ENCODE results near the gene PDCD6IP. TPM values are rescaled to one million over a fixed set of nuclear protein-coding genes. Genes with fewer than 3 reads are reported as not detected.

PDCD6IP gene
- total and polyA plus RNA-seq, 2 donors (not counting 1 experiment from before 2014, with no cell fraction given) = 99.4 to 146 TPM

GRCh38 chr3:33887478-33887877 lies 89.0 kb downstream of the PDCD6IP start:
- Histone ChIP-seq H2AFZ (ENCODE audit: low read length) (no peak overlapping the region), H3K4me1 (ENCODE audit: control insufficient read depth, extremely low read depth, insufficient read depth, low read length) (no peaks in the 10 kb centered on the region), H3K9ac (ENCODE audit: insufficient read depth, low read length) (no peak overlapping the region), H3K36me3 (ENCODE audit: control insufficient read depth, insufficient read depth, low read length) (no peaks in the 10 kb centered on the region), H3K9me3 (ENCODE audit: control insufficient read depth, insufficient read depth, low read depth, low read length) (no peaks in the 10 kb centered on the region), H3K79me2 (ENCODE audit: control insufficient read depth, insufficient read depth, low read length) (no peaks in the 10 kb centered on the region), H3K4me3 (replicated peaks in 1 of 4; ENCODE audit: control extremely low read depth in 1 of 4, insufficient read depth in 1 of 4, low read depth in 3 of 4, low read length in 4 of 4) (no peak overlapping the region), H4K20me1 (ENCODE audit: control insufficient read depth, extremely low read depth, insufficient read depth, low read length) (no peaks in the 10 kb centered on the region), H3K27me3 (ENCODE audit: control insufficient read depth, insufficient read depth, low read length) (no peaks in the 10 kb centered on the region), H3K4me2 (ENCODE audit: extremely low read depth, insufficient read depth, low read length) (no peak overlapping the region), H3K27ac (ENCODE audit: insufficient read depth, low read length) (no peak overlapping the region)
- TF ChIP-seq EZH2 (IDR thresholded peaks at IDR 0.05; ENCODE audit: low read length, missing control alignments) = no peak
- DNase-seq (ENCODE audit: low read depth in 2 of 2) = no peak

GRCh38 chr3:33889394-33890039 lies 91.1 kb downstream of the PDCD6IP start:
- Histone ChIP-seq H3K4me1 (ENCODE audit: control insufficient read depth, extremely low read depth, insufficient read depth, low read length) (no peaks in the 10 kb centered on the region), H3K36me3 (ENCODE audit: control insufficient read depth, insufficient read depth, low read length) (no peaks in the 10 kb centered on the region)
- peak in 1 of 2 donors; percentile 11 for DNase-seq (ENCODE audit: low read depth in 2 of 2)

GRCh38 chr3:33892655-33893054 lies 94.2 kb downstream of the PDCD6IP start:
- no peaks in the 10 kb centered on the region for H3K9me3 ChIP-seq (ENCODE audit: control insufficient read depth, insufficient read depth, low read depth, low read length)
- no peak overlapping the region for H3K9ac ChIP-seq (ENCODE audit: insufficient read depth, low read length)
- TF ChIP-seq EZH2 (IDR thresholded peaks at IDR 0.05; ENCODE audit: low read length, missing control alignments) (no peak), CTCF (conservative IDR thresholded peaks at IDR 0.05 in 1 of 2, IDR thresholded peaks at IDR 0.05 in 1 of 2; ENCODE audit: low read depth in 1 of 2, low read length in 2 of 2) (no peak)
- H3K27me3 ChIP-seq (ENCODE audit: control insufficient read depth, insufficient read depth, low read length) = no peaks in the 10 kb centered on the region
- H3K4me2 ChIP-seq (ENCODE audit: extremely low read depth, insufficient read depth, low read length) = no peak overlapping the region
- no peak for DNase-seq (ENCODE audit: low read depth in 2 of 2)
- H3K79me2 ChIP-seq (ENCODE audit: control insufficient read depth, insufficient read depth, low read length) = no peaks in the 10 kb centered on the region
- H3K4me1 ChIP-seq (ENCODE audit: control insufficient read depth, extremely low read depth, insufficient read depth, low read length) = no peaks in the 10 kb centered on the region
- H4K20me1 ChIP-seq (ENCODE audit: control insufficient read depth, extremely low read depth, insufficient read depth, low read length) = no peaks in the 10 kb centered on the region
- no peak overlapping the region for H3K4me3 ChIP-seq (replicated peaks in 1 of 4; ENCODE audit: control extremely low read depth in 1 of 4, insufficient read depth in 1 of 4, low read depth in 3 of 4, low read length in 4 of 4)
- no peak overlapping the region for H2AFZ ChIP-seq (ENCODE audit: low read length)
- no peak overlapping the region for H3K27ac ChIP-seq (ENCODE audit: insufficient read depth, low read length)
- no peaks in the 10 kb centered on the region for H3K36me3 ChIP-seq (ENCODE audit: control insufficient read depth, insufficient read depth, low read length)

More at GRCh38 chr3:33889394-33890039, 91.1 kb downstream of the PDCD6IP start:
- H2AFZ ChIP-seq (ENCODE audit: low read length) = no peak overlapping the region
- no peak for TF ChIP-seq CTCF (conservative IDR thresholded peaks at IDR 0.05 in 1 of 2, IDR thresholded peaks at IDR 0.05 in 1 of 2; ENCODE audit: low read depth in 1 of 2, low read length in 2 of 2)
- TF ChIP-seq EZH2 (IDR thresholded peaks at IDR 0.05; ENCODE audit: low read length, missing control alignments) = no peak
- H3K4me2 ChIP-seq (ENCODE audit: extremely low read depth, insufficient read depth, low read length) = no peak overlapping the region
- no peaks in the 10 kb centered on the region for H3K79me2 ChIP-seq (ENCODE audit: control insufficient read depth, insufficient read depth, low read length)
- no peak overlapping the region for H3K27ac ChIP-seq (ENCODE audit: insufficient read depth, low read length)
- no peak overlapping the region for H3K4me3 ChIP-seq (replicated peaks in 1 of 4; ENCODE audit: control extremely low read depth in 1 of 4, insufficient read depth in 1 of 4, low read depth in 3 of 4, low read length in 4 of 4)
- no peak overlapping the region for H3K9ac ChIP-seq (ENCODE audit: insufficient read depth, low read length)
- no peaks in the 10 kb centered on the region for H3K9me3 ChIP-seq (ENCODE audit: control insufficient read depth, insufficient read depth, low read depth, low read length)
- no peaks in the 10 kb centered on the region for H3K27me3 ChIP-seq (ENCODE audit: control insufficient read depth, insufficient read depth, low read length)
- H4K20me1 ChIP-seq (ENCODE audit: control insufficient read depth, extremely low read depth, insufficient read depth, low read length) = no peaks in the 10 kb centered on the region
